HG02884 (cell line): ENCODE measurements around the gene COA1.
A peak's percentile ranks its signal among the peaks of the same experiment; 100 is the strongest.

Experiments
- ATAC-seq: cut with Tn5 transposase; IDR thresholded peaks from one replicate; pipeline ENCODE4 v1.9.1; 2021; ENCODE audit warnings: mild to moderate bottlenecking, moderate library complexity; ENCODE audit not compliant: unreplicated experiment

COA1 gene

GRCh38 chr7:43658718-43659548 is 70.4 kb downstream of the COA1 start:
- peak; percentile 65 for ATAC-seq

- no peak for ATAC-seq
Measured at GRCh38 chr7:43656997-43657396, 72.3 kb downstream of the COA1 start.

- ATAC-seq: no peak
Measured at GRCh38 chr7:43655584-43655983, 73.7 kb downstream of the COA1 start.

GRCh38 chr7:43653891-43654504 is 75.3 kb downstream of the COA1 start:
- no peak for ATAC-seq

GRCh38 chr7:43653466-43653865 is 75.9 kb downstream of the COA1 start:
- ATAC-seq: no peak

GRCh38 chr7:43652364-43652763 is 77.0 kb downstream of the COA1 start:
- no peak for ATAC-seq

- no peak for ATAC-seq
Measured at GRCh38 chr7:43650457-43651052, 78.8 kb downstream of the COA1 start.

GRCh38 chr7:43649755-43650274 is 79.5 kb downstream of the COA1 start:
- ATAC-seq: peak; percentile 61

GRCh38 chr7:43648473-43649406 is 80.6 kb downstream of the COA1 start:
- peak; percentile 56 for ATAC-seq

GRCh38 chr7:43647673-43648472 is 81.5 kb downstream of the COA1 start:
- peak; percentile 29 for ATAC-seq

GRCh38 chr7:43647339-43647672 is 82.0 kb downstream of the COA1 start:
- no peak for ATAC-seq

- ATAC-seq: no peak
Measured at GRCh38 chr7:43646603-43647338, 82.6 kb downstream of the COA1 start.

GRCh38 chr7:43645699-43646226 is 83.6 kb downstream of the COA1 start:
- no peak for ATAC-seq

- no peak for ATAC-seq
Measured at GRCh38 chr7:43643846-43644245, 85.5 kb downstream of the COA1 start.

GRCh38 chr7:43642897-43643630 is 86.3 kb downstream of the COA1 start:
- no peak for ATAC-seq

- ATAC-seq: no peak
Measured at GRCh38 chr7:43640679-43641078, 88.6 kb downstream of the COA1 start.

GRCh38 chr7:43639858-43640491 is 89.3 kb downstream of the COA1 start:
- ATAC-seq: no peak
